ENCODE results near the gene MESP1.

The MESP1 gene

DNA sequence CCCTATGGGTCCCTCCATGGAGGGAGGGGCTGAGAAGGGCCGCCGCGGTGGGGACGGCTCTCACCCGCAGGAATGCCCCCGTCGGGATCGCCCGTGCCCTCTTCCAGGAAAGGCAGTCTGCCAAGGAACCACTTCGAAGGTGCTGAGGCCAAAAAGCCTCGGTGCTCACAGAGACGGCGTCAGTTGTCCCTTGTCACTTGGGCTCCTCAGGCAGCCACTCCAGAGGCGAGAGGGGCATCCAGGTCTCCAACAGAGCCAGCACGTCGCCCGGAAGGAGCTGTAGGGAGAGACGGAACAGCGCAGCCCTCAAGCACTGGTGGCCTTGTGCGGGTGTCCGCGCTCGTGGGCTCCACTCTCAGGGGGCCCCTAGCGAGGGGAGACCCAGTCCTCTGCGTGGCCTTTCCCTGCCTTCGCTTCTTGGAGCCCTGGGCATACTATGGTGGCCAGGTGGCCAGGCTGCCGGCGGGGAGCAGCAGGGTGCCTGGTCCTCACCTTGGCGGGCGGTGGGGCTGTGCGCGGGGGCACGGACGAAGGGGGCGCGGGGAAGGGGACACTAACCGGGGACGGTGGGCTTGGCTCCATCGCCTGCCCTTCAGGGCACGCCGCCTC lies 994 bp downstream of the MESP1 start:
- peak overlapping the region; percentile 86 for H2AFZ ChIP-seq (ENCODE audit: low read depth, low read length)
- DNase-seq: no peak
- no peak for ATAC-seq (ENCODE audit: insufficient read depth, low read depth)
- no peaks in the 10 kb centered on the region for H3K79me2 ChIP-seq (ENCODE audit: insufficient read depth, low read length)
- no peaks in the 10 kb centered on the region for H3K27me3 ChIP-seq (ENCODE audit: insufficient read depth, low read length, poor library complexity)
- H3K4me1 ChIP-seq (ENCODE audit: insufficient read depth, low read length): peaks cover 17% of the 10 kb centered on the region
- no peaks in the 10 kb centered on the region for H3K36me3 ChIP-seq (ENCODE audit: insufficient read depth, low read length)
- H4K20me1 ChIP-seq (ENCODE audit: insufficient read depth, low read length): no peaks in the 10 kb centered on the region
- peak overlapping the region in 1 of 2 experiments; percentile 62; a peak in 2 of 4 replicates for H3K4me3 ChIP-seq (ENCODE audit: low read depth in 1 of 2, low read length in 2 of 2)
- peak overlapping the region; percentile 71; the same call in 1 of the 2 replicates for H3K9ac ChIP-seq (ENCODE audit: low read depth, low read length)
- TF ChIP-seq CTCF (IDR thresholded peaks at IDR 0.05; ENCODE audit: borderline replicate concordance, extremely low read depth, low read length, poor library complexity, severe bottlenecking) (no peak), EZH2 (IDR thresholded peaks at IDR 0.05; ENCODE audit: borderline replicate concordance, low read depth, low read length, severe bottlenecking) (no peak)
- H3K27ac ChIP-seq (ENCODE audit: low read length): no peak overlapping the region
- no peaks in the 10 kb centered on the region for H3K9me3 ChIP-seq (ENCODE audit: insufficient read depth, low read length, severe bottlenecking)
- H3K4me2 ChIP-seq (ENCODE audit: insufficient read depth, low read length): peak overlapping the region; percentile 75

DNA sequence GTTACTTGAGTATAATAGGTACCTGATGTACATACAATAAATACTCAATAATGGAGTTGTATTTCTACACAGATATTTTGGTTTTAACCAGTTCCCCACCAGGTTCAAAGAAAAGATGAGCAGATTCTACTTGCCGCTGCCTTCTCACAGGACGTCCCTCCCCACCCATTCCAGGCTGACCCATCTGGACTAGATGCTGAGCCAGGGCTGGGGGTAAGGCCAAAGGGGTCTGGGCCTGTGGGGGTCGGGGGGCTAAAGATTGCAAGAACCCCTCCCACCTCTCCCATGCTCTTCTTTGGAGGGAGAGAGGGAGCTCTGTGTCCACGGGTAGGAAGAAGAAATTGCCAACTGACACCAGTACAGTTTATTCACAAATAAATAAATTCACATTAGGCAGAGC lies 1.5 kb downstream of the MESP1 start:
- H4K20me1 ChIP-seq (ENCODE audit: insufficient read depth, low read length): no peaks in the 10 kb centered on the region
- no peak overlapping the region for H3K27ac ChIP-seq (ENCODE audit: low read length)
- no peak overlapping the region for H2AFZ ChIP-seq (ENCODE audit: low read depth, low read length)
- H3K36me3 ChIP-seq (ENCODE audit: insufficient read depth, low read length): no peaks in the 10 kb centered on the region
- peaks cover 17% of the 10 kb centered on the region for H3K4me1 ChIP-seq (ENCODE audit: insufficient read depth, low read length)
- H3K79me2 ChIP-seq (ENCODE audit: insufficient read depth, low read length): no peaks in the 10 kb centered on the region
- TF ChIP-seq CTCF (IDR thresholded peaks at IDR 0.05; ENCODE audit: borderline replicate concordance, extremely low read depth, low read length, poor library complexity, severe bottlenecking) (no peak), EZH2 (IDR thresholded peaks at IDR 0.05; ENCODE audit: borderline replicate concordance, low read depth, low read length, severe bottlenecking) (no peak)
- H3K27me3 ChIP-seq (ENCODE audit: insufficient read depth, low read length, poor library complexity): no peaks in the 10 kb centered on the region
- no peak overlapping the region for H3K4me3 ChIP-seq (ENCODE audit: low read depth in 1 of 2, low read length in 2 of 2)
- ATAC-seq (ENCODE audit: insufficient read depth, low read depth) (no peak), DNase-seq (no peak)
- H3K9me3 ChIP-seq (ENCODE audit: insufficient read depth, low read length, severe bottlenecking): no peaks in the 10 kb centered on the region
- H3K9ac ChIP-seq (ENCODE audit: low read depth, low read length): no peak overlapping the region
- H3K4me2 ChIP-seq (ENCODE audit: insufficient read depth, low read length): no peak overlapping the region

DNA sequence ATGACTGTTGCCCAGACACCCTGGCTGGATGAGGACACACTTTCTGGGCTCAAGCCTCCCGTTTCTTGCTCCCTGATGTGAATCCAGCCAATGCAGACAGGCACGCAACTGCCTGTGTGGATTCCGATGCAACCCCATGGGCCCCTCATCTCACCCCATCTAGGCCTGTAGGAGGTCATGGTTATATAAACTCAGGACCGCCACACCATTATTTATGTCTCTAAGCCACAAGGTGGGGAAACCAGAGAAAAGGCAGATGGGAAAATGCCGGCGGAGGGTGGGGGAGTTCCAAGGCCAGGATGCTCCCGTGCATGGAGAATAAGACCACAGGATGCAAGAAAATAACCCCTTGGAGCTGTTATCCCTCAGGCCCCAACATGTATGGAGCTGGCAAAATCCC lies 2.0 kb downstream of the MESP1 start:
- no peak overlapping the region for H3K4me2 ChIP-seq (ENCODE audit: insufficient read depth, low read length)
- H3K9ac ChIP-seq (ENCODE audit: low read depth, low read length): no peak overlapping the region
- H3K4me3 ChIP-seq (ENCODE audit: low read depth in 1 of 2, low read length in 2 of 2): no peak overlapping the region
- no peaks in the 10 kb centered on the region for H3K79me2 ChIP-seq (ENCODE audit: insufficient read depth, low read length)
- TF ChIP-seq CTCF (IDR thresholded peaks at IDR 0.05; ENCODE audit: borderline replicate concordance, extremely low read depth, low read length, poor library complexity, severe bottlenecking) (no peak), EZH2 (IDR thresholded peaks at IDR 0.05; ENCODE audit: borderline replicate concordance, low read depth, low read length, severe bottlenecking) (no peak)
- ATAC-seq (ENCODE audit: insufficient read depth, low read depth) (no peak), DNase-seq (no peak)
- H3K4me1 ChIP-seq (ENCODE audit: insufficient read depth, low read length): peaks cover 17% of the 10 kb centered on the region
- no peaks in the 10 kb centered on the region for H4K20me1 ChIP-seq (ENCODE audit: insufficient read depth, low read length)
- no peaks in the 10 kb centered on the region for H3K9me3 ChIP-seq (ENCODE audit: insufficient read depth, low read length, severe bottlenecking)
- H2AFZ ChIP-seq (ENCODE audit: low read depth, low read length): no peak overlapping the region
- H3K27me3 ChIP-seq (ENCODE audit: insufficient read depth, low read length, poor library complexity): no peaks in the 10 kb centered on the region
- H3K27ac ChIP-seq (ENCODE audit: low read length): no peak overlapping the region
- no peaks in the 10 kb centered on the region for H3K36me3 ChIP-seq (ENCODE audit: insufficient read depth, low read length)
